ENCODE measurements around the gene SSTR1. TPM values are rescaled to one million over a fixed set of nuclear protein-coding genes. Genes with fewer than 3 reads are reported as not detected.

The SSTR1 gene
- total and polyA plus RNA-seq, 2 experiments from 2014 or later, result 18.4 to 26.7 TPM

- H3F3A ChIP-seq (ENCODE audit: insufficient read depth), result peaks cover 45% of the 10 kb centered on the region
- H3K9ac ChIP-seq, result peak overlapping the region; percentile 39
- DNase-seq, result peak; percentile 57
- H3K27ac ChIP-seq, result peak overlapping the region; percentile 70
- peak overlapping the region; percentile 37; the same call in 1 of the 2 replicates for H2AFZ ChIP-seq
- H3K9me2 ChIP-seq (ENCODE audit: insufficient read depth), result no peaks in the 10 kb centered on the region
- H4K20me1 ChIP-seq (ENCODE audit: insufficient read depth), result no peaks in the 10 kb centered on the region
- TF ChIP-seq EZH2phosphoT487 (IDR thresholded peaks at IDR 0.05; ENCODE audit: insufficient read depth, low read depth) (no peak), EZH2 (IDR thresholded peaks at IDR 0.05; ENCODE audit: insufficient read depth, poor library complexity, severe bottlenecking) (no peak)
- no peaks in the 10 kb centered on the region for H3K36me3 ChIP-seq (ENCODE audit: low read depth)
- peak overlapping the region; percentile 53 for H3K4me2 ChIP-seq (ENCODE audit: unreplicated experiment)
- H3K79me2 ChIP-seq (ENCODE audit: insufficient read depth), result no peaks in the 10 kb centered on the region
- H3K27me3 ChIP-seq (replicated peaks; ENCODE audit: insufficient read depth), result no peaks in the 10 kb centered on the region
- peak overlapping the region; percentile 19; the same call in 1 of the 2 replicates for H3K4me3 ChIP-seq
- H3K9me3 ChIP-seq (ENCODE audit: low read depth), result no peaks in the 10 kb centered on the region
- peaks cover 41% of the 10 kb centered on the region for H3K4me1 ChIP-seq (ENCODE audit: insufficient read depth)
- in situ Hi-C loops (cut with MboI), result no loop called here
Observed at GRCh38 chr14:38197001-38197783, 10.5 kb upstream of the SSTR1 start.

GRCh38 chr14:38197784-38198335, 9.8 kb upstream of the SSTR1 start:
- H3K4me1 ChIP-seq (ENCODE audit: insufficient read depth), result peaks cover 41% of the 10 kb centered on the region
- TF ChIP-seq EZH2phosphoT487 (IDR thresholded peaks at IDR 0.05; ENCODE audit: insufficient read depth, low read depth) (0 out of 2 replicates have a peak, but pooled peaks have one; percentile 58), EZH2 (IDR thresholded peaks at IDR 0.05; ENCODE audit: insufficient read depth, poor library complexity, severe bottlenecking) (no peak)
- H2AFZ ChIP-seq, result peak overlapping the region; percentile 22
- no peaks in the 10 kb centered on the region for H3K36me3 ChIP-seq (ENCODE audit: low read depth)
- peak; percentile 89 for DNase-seq
- no peaks in the 10 kb centered on the region for H3K9me2 ChIP-seq (ENCODE audit: insufficient read depth)
- in situ Hi-C loops (cut with MboI), result no loop called here
- peak overlapping the region; percentile 19; the same call in 1 of the 2 replicates for H3K4me3 ChIP-seq
- peak overlapping the region; percentile 53 for H3K4me2 ChIP-seq (ENCODE audit: unreplicated experiment)
- no peaks in the 10 kb centered on the region for H3K27me3 ChIP-seq (replicated peaks; ENCODE audit: insufficient read depth)
- H3K9me3 ChIP-seq (ENCODE audit: low read depth), result no peaks in the 10 kb centered on the region
- peak overlapping the region; percentile 70 for H3K27ac ChIP-seq
- peak overlapping the region; percentile 39 for H3K9ac ChIP-seq
- H3F3A ChIP-seq (ENCODE audit: insufficient read depth), result peaks cover 45% of the 10 kb centered on the region
- H4K20me1 ChIP-seq (ENCODE audit: insufficient read depth), result no peaks in the 10 kb centered on the region
- H3K79me2 ChIP-seq (ENCODE audit: insufficient read depth), result no peaks in the 10 kb centered on the region
- WGBS, 2 experiments (ENCODE audit: low coverage in 1 of 2, low lambda C conversion rate in 2 of 2, missing lambda C conversion rate in 2 of 2), result 3 to 10% methylated on average over 2 of the region's 2 CpGs

- in situ Hi-C loops (cut with MboI), result no loop called here
- Histone ChIP-seq H3K9ac (peak overlapping the region; percentile 39; the same call in 1 of the 2 replicates), H4K20me1 (ENCODE audit: insufficient read depth) (no peaks in the 10 kb centered on the region), H3K4me3 (0 out of 2 replicates have a peak overlapping the region, but pooled peaks have one; percentile 8), H3K36me3 (ENCODE audit: low read depth) (no peaks in the 10 kb centered on the region), H3K27me3 (replicated peaks; ENCODE audit: insufficient read depth) (no peaks in the 10 kb centered on the region), H3K4me2 (ENCODE audit: unreplicated experiment) (peak overlapping the region; percentile 53), H3K4me1 (ENCODE audit: insufficient read depth) (peaks cover 41% of the 10 kb centered on the region), H2AFZ (peak overlapping the region; percentile 22), H3K27ac (peak overlapping the region; percentile 70), H3K79me2 (ENCODE audit: insufficient read depth) (no peaks in the 10 kb centered on the region), H3F3A (ENCODE audit: insufficient read depth) (peaks cover 45% of the 10 kb centered on the region), H3K9me3 (ENCODE audit: low read depth) (no peaks in the 10 kb centered on the region), H3K9me2 (ENCODE audit: insufficient read depth) (no peaks in the 10 kb centered on the region)
- no peak for DNase-seq
- no peak for TF ChIP-seq EZH2 (IDR thresholded peaks at IDR 0.05; ENCODE audit: insufficient read depth, poor library complexity, severe bottlenecking)
- no peak for TF ChIP-seq EZH2phosphoT487 (IDR thresholded peaks at IDR 0.05; ENCODE audit: insufficient read depth, low read depth)
- WGBS, 2 experiments (ENCODE audit: low coverage in 1 of 2, low lambda C conversion rate in 2 of 2, missing lambda C conversion rate in 2 of 2), result 34 to 40% methylated on average over 4 of the region's 4 CpGs
Observed at GRCh38 chr14:38198425-38198824, 9.3 kb upstream of the SSTR1 start.

GRCh38 chr14:38199076-38199475, 8.6 kb upstream of the SSTR1 start:
- Histone ChIP-seq H3K9ac (no peak overlapping the region), H3K4me2 (ENCODE audit: unreplicated experiment) (no peak overlapping the region), H3K36me3 (ENCODE audit: low read depth) (no peaks in the 10 kb centered on the region), H3K4me3 (no peak overlapping the region), H2AFZ (no peak overlapping the region), H4K20me1 (ENCODE audit: insufficient read depth) (no peaks in the 10 kb centered on the region), H3K9me3 (ENCODE audit: low read depth) (no peaks in the 10 kb centered on the region), H3K9me2 (ENCODE audit: insufficient read depth) (no peaks in the 10 kb centered on the region), H3F3A (ENCODE audit: insufficient read depth) (peaks cover 45% of the 10 kb centered on the region), H3K79me2 (ENCODE audit: insufficient read depth) (no peaks in the 10 kb centered on the region), H3K4me1 (ENCODE audit: insufficient read depth) (peaks cover 41% of the 10 kb centered on the region), H3K27ac (peak overlapping the region; percentile 70), H3K27me3 (replicated peaks; ENCODE audit: insufficient read depth) (no peaks in the 10 kb centered on the region)
- WGBS, 2 experiments (ENCODE audit: low coverage in 1 of 2, low lambda C conversion rate in 2 of 2, missing lambda C conversion rate in 2 of 2), result 85 to 88% methylated on average over 9 of the region's 9 CpGs
- in situ Hi-C loops (cut with MboI), result no loop called here
- no peak for TF ChIP-seq EZH2 (IDR thresholded peaks at IDR 0.05; ENCODE audit: insufficient read depth, poor library complexity, severe bottlenecking)
- TF ChIP-seq EZH2phosphoT487 (IDR thresholded peaks at IDR 0.05; ENCODE audit: insufficient read depth, low read depth), result no peak
- DNase-seq, result no peak
